SK-N-SH (cell line): ENCODE measurements around the gene NAT9. TPM values are rescaled to one million over a fixed set of nuclear protein-coding genes. Genes with fewer than 3 reads are reported as not detected.

Experiments
- CTCF ChIA-PET: fragments of 300-600, 350-600 bp; formaldehyde crosslinking; extraction: SDS; loops from one replicate; lab custom pipeline; 2021; lab: Yijun Ruan, JAX
- POLR2A ChIA-PET: fragments of 350-600 bp; sonication (Branson Sonifier 250); formaldehyde crosslinking; extraction: SDS; loops from one replicate; lab custom pipeline; 2020; ENCODE audit warnings: antibody characterized with exemption, inconsistent platforms; lab: Yijun Ruan, JAX
- DNase-seq: peaks from one replicate; pipeline ENCODE4 v3.0.0; 2012
- H2AFZ ChIP-seq: fragments of 200-600 bp; sonication (generic); 2 replicates; pipeline ENCODE4 v1.8.1; 2016; ENCODE audit warnings: antibody characterized with exemption, mild to moderate bottlenecking, low read depth
- H3F3A ChIP-seq: fragments of 200-600 bp; sonication (generic); replicated peaks from 2 replicates; pipeline ENCODE3; 2016; ENCODE audit warnings: antibody characterized with exemption, mild to moderate bottlenecking; ENCODE audit not compliant: insufficient read depth
- H3K27ac ChIP-seq, 2 experiments: fragments of 200-500 bp in 1 of 2; fragments of 200-600 bp in 1 of 2; sonication (Bioruptor generic) in 1 of 2; sonication (generic), shearing (Covaris generic) in 1 of 2; 2 replicates each; pipeline versions ENCODE4 v1.5.1 to v1.6.1; 2014 to 2016; ENCODE audit warnings: low read depth in 2 of 2, inconsistent platforms in 1 of 2, low read length in 1 of 2, mild to moderate bottlenecking in 1 of 2, mixed read lengths in 1 of 2
- H3K27me3 ChIP-seq: fragments of 200-600 bp; sonication (generic), shearing (Covaris generic); 2 replicates; pipeline ENCODE4 v1.6.1; 2016; ENCODE audit warnings: mixed run types; ENCODE audit not compliant: insufficient read depth
- H3K36me3 ChIP-seq, 2 experiments: fragments of 200-500 bp in 1 of 2; fragments of 200-600 bp in 1 of 2; sonication (Bioruptor generic) in 1 of 2; sonication (generic) in 1 of 2; replicated peaks in 1 of 2; 2 replicates each; pipeline versions ENCODE3 to v1.5.1; 2014 to 2016; ENCODE audit warnings: low read length in 1 of 2, mild to moderate bottlenecking in 1 of 2; ENCODE audit not compliant: insufficient read depth in 2 of 2, control insufficient read depth in 1 of 2
- H3K4me1 ChIP-seq, 2 experiments: fragments of 200-500 bp in 1 of 2; fragments of 200-600 bp in 1 of 2; sonication (Bioruptor generic) in 1 of 2; sonication (generic), shearing (Covaris generic) in 1 of 2; 2 replicates each; pipeline versions ENCODE4 v1.5.1 to v1.6.1; 2014 to 2016; ENCODE audit warnings: low read depth in 1 of 2, low read length in 1 of 2, mixed run types in 1 of 2; ENCODE audit not compliant: insufficient read depth in 2 of 2, control insufficient read depth in 1 of 2
- H3K4me2 ChIP-seq: fragments of 200-600 bp; sonication (generic), shearing (Covaris generic); 2 replicates; pipeline ENCODE4 v1.6.1; 2017; ENCODE audit warnings: mixed run types
- H3K4me3 ChIP-seq, 2 experiments: fragments of 200-500 bp in 1 of 2; fragments of 200-600 bp in 1 of 2; sonication (Bioruptor generic) in 1 of 2; sonication (generic), shearing (Covaris generic) in 1 of 2; 2 replicates each; pipeline versions ENCODE4 v1.5.1 to v1.8.1; 2014 to 2016; ENCODE audit warnings: low read depth in 2 of 2, inconsistent platforms in 1 of 2, low read length in 1 of 2, mild to moderate bottlenecking in 1 of 2, mixed read lengths in 1 of 2, moderate library complexity in 1 of 2
- H3K79me2 ChIP-seq: fragments of 200-600 bp; sonication (generic); 2 replicates; pipeline ENCODE4 v1.8.1; 2017; ENCODE audit warnings: mild to moderate bottlenecking; ENCODE audit not compliant: insufficient read depth
- H3K9ac ChIP-seq: fragments of 200-600 bp; sonication (generic); 2 replicates; pipeline ENCODE4 v1.6.1; 2017; ENCODE audit warnings: mixed run types
- H3K9me2 ChIP-seq: fragments of 200-600 bp; sonication (generic); 2 replicates; pipeline ENCODE4 v1.6.1; 2017; ENCODE audit warnings: mixed run types
- H3K9me3 ChIP-seq: fragments of 200-600 bp; sonication (generic); 2 replicates; pipeline ENCODE4 v1.6.1; 2017; ENCODE audit warnings: mixed run types, mild to moderate bottlenecking, moderate library complexity
- H4K20me1 ChIP-seq: fragments of 200-600 bp; sonication (generic); 2 replicates; pipeline ENCODE4 v1.6.1; 2017; ENCODE audit warnings: mild to moderate bottlenecking, mixed run types; ENCODE audit not compliant: insufficient read depth
- CHD2 ChIP-seq: fragments of 150-350 bp; IDR thresholded peaks from 2 replicates; pipeline ENCODE4 v1.6.1; 2018; ENCODE audit warnings: low read length; ENCODE audit not compliant: partially characterized antibody
- ELF1 ChIP-seq: IDR thresholded peaks from 2 replicates; pipeline ENCODE4 v1.4.0; 2012
- EP300 ChIP-seq, 2 experiments: IDR thresholded peaks; 2 replicates each; pipeline versions ENCODE4 v1.4.0 to v1.6.1; 2012; ENCODE audit warnings: borderline replicate concordance in 1 of 2, low read depth in 1 of 2, low read length in 1 of 2
- EZH2phosphoT487 ChIP-seq: fragments of 200-600 bp; sonication (generic); IDR thresholded peaks from 2 replicates; pipeline ENCODE4 v1.6.1; 2017; ENCODE audit warnings: low read depth, mixed run types, mild to moderate bottlenecking, antibody characterized with exemption, moderate library complexity, borderline replicate concordance
- FOXJ3 ChIP-seq: sonication (generic); formaldehyde crosslinking; IDR thresholded peaks from 2 replicates; pipeline ENCODE4 v1.5.1; 2020; ENCODE audit warnings: mild to moderate bottlenecking, missing genetic modification reagents
- GATA2 ChIP-seq: sonication (generic); formaldehyde crosslinking; IDR thresholded peaks from 2 replicates; pipeline ENCODE4 v1.5.0; 2020; ENCODE audit warnings: mild to moderate bottlenecking, missing genetic modification reagents
- JUND ChIP-seq: IDR thresholded peaks from 2 replicates; pipeline ENCODE4 v1.4.0; 2012
- MXI1 ChIP-seq: IDR thresholded peaks from 2 replicates; pipeline ENCODE4 v1.6.1; 2012; ENCODE audit warnings: mild to moderate bottlenecking, low read depth, low read length, improper control_type of control experiment
- NFIC ChIP-seq: IDR thresholded peaks from 2 replicates; pipeline ENCODE4 v1.4.0; 2012; ENCODE audit warnings: borderline replicate concordance
- NRF1 ChIP-seq: IDR thresholded peaks from 2 replicates; pipeline ENCODE4 v1.6.1; 2012; ENCODE audit warnings: low read depth, mild to moderate bottlenecking, low read length
- POLR2AphosphoS5 ChIP-seq: IDR thresholded peaks from 2 replicates; pipeline ENCODE4 v1.6.1; 2012; ENCODE audit warnings: low read depth, low read length
- RCOR1 ChIP-seq: fragments of 150-350 bp; IDR thresholded peaks from 2 replicates; pipeline ENCODE4 v1.6.1; 2017; ENCODE audit warnings: antibody characterized with exemption, low read length
- RXRA ChIP-seq: IDR thresholded peaks from 2 replicates; pipeline ENCODE4 v1.4.0; 2012; ENCODE audit warnings: low read depth, mild to moderate bottlenecking, borderline replicate concordance
- TAF1 ChIP-seq: IDR thresholded peaks from 2 replicates; pipeline ENCODE4 v1.6.1; 2012; ENCODE audit warnings: low read depth, mild to moderate bottlenecking, low read length, moderate library complexity, borderline replicate concordance
- TCF12 ChIP-seq: IDR thresholded peaks from 2 replicates; pipeline ENCODE4 v1.4.0; 2012
- USF2 ChIP-seq: fragments of 150-350 bp; IDR thresholded peaks from 2 replicates; pipeline ENCODE4 v1.6.1; 2017; ENCODE audit warnings: antibody characterized with exemption, low read length, low read depth, borderline replicate concordance
- WGBS: methylation state at CpG from one replicate; pipeline ENCODE4 v1.1.6; 2017; ENCODE audit warnings: low lambda C conversion rate; 5-methylcytosine and 5-hydroxymethylcytosine counted together
- polyA plus RNA-seq, 3 experiments: library from polyadenylated mRNA; depleted of rRNA; stranded (reverse); fragments of >200 nt; gene quantifications; 2 replicates each; pipeline ENCODE4 v1.2.3, GENCODE V29; 2012
- TF ChIP-seq, protein P1 (sequence below): fragments of 150-350 bp; IDR thresholded peaks from 2 replicates; pipeline ENCODE4 v1.6.1; 2016; ENCODE audit warnings: mild to moderate bottlenecking, low read depth, low read length
- TF ChIP-seq, protein P2 (sequence below): IDR thresholded peaks from 2 replicates; pipeline ENCODE4 v1.4.0; 2012; ENCODE audit warnings: low read depth
- TF ChIP-seq, protein P3 (sequence below): IDR thresholded peaks from 2 replicates; pipeline ENCODE4 v1.6.1; 2012; ENCODE audit warnings: mild to moderate bottlenecking, low read depth, low read length, moderate library complexity
- TF ChIP-seq, protein P4 (sequence below): IDR thresholded peaks from 2 replicates; pipeline ENCODE4 v1.4.0; 2012; ENCODE audit warnings: low read depth, borderline replicate concordance

Gene NAT9
- polyA plus RNA-seq, 1 of the 3 experiments (the other 2 are of a cell fraction), result 117 TPM

- Histone ChIP-seq H3K4me2 (no peak overlapping the region), H3K27me3 (no peaks in the 10 kb centered on the region), H3K9me2 (no peaks in the 10 kb centered on the region), H3K27ac (peak overlapping the region in 1 of 2 experiments; percentile 56; a peak in 2 of 4 replicates), H4K20me1 (no peaks in the 10 kb centered on the region), H3K9me3 (no peaks in the 10 kb centered on the region), H3K36me3 (peaks cover 0 to 35% of the 10 kb centered on the region in 2 experiments), H3F3A (no peaks in the 10 kb centered on the region), H3K4me3 (no peak overlapping the region), H3K79me2 (no peaks in the 10 kb centered on the region), H3K9ac (no peak overlapping the region), H3K4me1 (peaks cover 0 to 68% of the 10 kb centered on the region in 2 experiments; a peak in 2 of 4 replicates), H2AFZ (no peak overlapping the region)
- 81% methylated on average over 7 of the region's 7 CpGs for WGBS
- POLR2A ChIA-PET, result interaction anchor here (0.8 kb wide), 1 partner anchor 30 kb away, joined by 5 read pairs; no protein-coding TSS in a partner anchor
- CTCF ChIA-PET, result interaction anchor here (0.7 to 98.1 kb wide), 8 partner anchors 9 to 139 kb away, joined by 3 to 3869 read pairs (median 7); partner anchors contain the start of genes FDXR and GRIN2C
- no peak for TF ChIP-seq RXRA
- TF ChIP-seq, protein P1, sequence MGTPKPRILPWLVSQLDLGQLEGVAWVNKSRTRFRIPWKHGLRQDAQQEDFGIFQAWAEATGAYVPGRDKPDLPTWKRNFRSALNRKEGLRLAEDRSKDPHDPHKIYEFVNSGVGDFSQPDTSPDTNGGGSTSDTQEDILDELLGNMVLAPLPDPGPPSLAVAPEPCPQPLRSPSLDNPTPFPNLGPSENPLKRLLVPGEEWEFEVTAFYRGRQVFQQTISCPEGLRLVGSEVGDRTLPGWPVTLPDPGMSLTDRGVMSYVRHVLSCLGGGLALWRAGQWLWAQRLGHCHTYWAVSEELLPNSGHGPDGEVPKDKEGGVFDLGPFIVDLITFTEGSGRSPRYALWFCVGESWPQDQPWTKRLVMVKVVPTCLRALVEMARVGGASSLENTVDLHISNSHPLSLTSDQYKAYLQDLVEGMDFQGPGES, result no peak
- no peak for TF ChIP-seq NFIC
- no peak for TF ChIP-seq EZH2phosphoT487
- TF ChIP-seq ELF1, result no peak
- TF ChIP-seq CHD2, result no peak
- no peak for TF ChIP-seq JUND
- TF ChIP-seq GATA2 (CRISPR knock-in tag), result no peak
- no peak for TF ChIP-seq POLR2AphosphoS5
- no peak for TF ChIP-seq MXI1
- TF ChIP-seq TAF1, result no peak
- TF ChIP-seq EP300 (IDR thresholded peaks at IDR 0.05; ENCODE audit: borderline replicate concordance in 1 of 2, low read depth in 1 of 2, low read length in 1 of 2), result no peak
- TF ChIP-seq RCOR1, result no peak
- DNase-seq, result no peak
These were observed 28.5 kb upstream of the NAT9 start for GRCh38 chr17:74804683-74805082.

DNA sequence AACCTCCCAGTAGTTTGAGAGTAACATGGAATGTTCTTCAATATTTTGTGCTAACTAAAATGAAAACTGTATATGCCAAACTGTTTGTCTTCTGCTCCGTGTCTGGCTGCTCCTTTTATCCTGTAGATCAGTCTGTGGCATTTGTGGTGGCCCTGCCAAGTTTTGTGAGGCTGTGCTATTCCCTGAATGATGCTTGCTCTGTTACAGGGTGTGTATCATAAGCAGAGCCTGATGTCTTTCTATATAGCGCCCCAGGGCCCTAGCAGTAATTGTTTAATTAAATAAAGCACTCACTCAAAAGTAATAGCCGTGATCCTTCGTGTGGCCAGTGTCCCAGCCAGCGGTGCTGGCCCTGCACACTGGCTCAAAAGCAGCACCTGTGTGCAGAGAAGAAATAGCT lies 27.8 kb upstream of the NAT9 start:
- Histone ChIP-seq H3K9ac (no peak overlapping the region), H3K79me2 (no peaks in the 10 kb centered on the region), H3K4me1 (peaks cover 5 to 68% of the 10 kb centered on the region in 2 experiments; a peak in 3 of 4 replicates), H3K9me2 (no peaks in the 10 kb centered on the region), H3K4me3 (no peak overlapping the region), H3K36me3 (peaks cover 0 to 42% of the 10 kb centered on the region in 2 experiments), H3K27me3 (no peaks in the 10 kb centered on the region), H3K27ac (peak overlapping the region in 1 of 2 experiments; percentile 86; a peak in 2 of 4 replicates), H4K20me1 (no peaks in the 10 kb centered on the region), H3F3A (peaks cover 5% of the 10 kb centered on the region), H3K9me3 (no peaks in the 10 kb centered on the region), H2AFZ (no peak overlapping the region), H3K4me2 (no peak overlapping the region)
- DNase-seq, result peak; percentile 90
- CTCF ChIA-PET, result interaction anchor here (0.7 to 98.1 kb wide), 7 partner anchors 10 to 59 kb away, joined by 3 to 3869 read pairs (median 7); partner anchors contain the start of genes FDXR and GRIN2C
- 54% methylated on average over 5 of the region's 5 CpGs for WGBS
- POLR2A ChIA-PET, result interaction anchor here (0.8 kb wide), 1 partner anchor 30 kb away, joined by 5 read pairs; no protein-coding TSS in a partner anchor
- TF ChIP-seq TCF12 (no peak), CHD2 (peak; percentile 88), GATA2 (CRISPR knock-in tag) (peak; percentile 91), USF2 (no peak), FOXJ3 (CRISPR knock-in tag) (peak; percentile 93), RCOR1 (peak; percentile 97), NRF1 (no peak)
- TF ChIP-seq, protein P2, sequence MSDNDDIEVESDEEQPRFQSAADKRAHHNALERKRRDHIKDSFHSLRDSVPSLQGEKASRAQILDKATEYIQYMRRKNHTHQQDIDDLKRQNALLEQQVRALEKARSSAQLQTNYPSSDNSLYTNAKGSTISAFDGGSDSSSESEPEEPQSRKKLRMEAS, result no peak
- TF ChIP-seq, protein P3, sequence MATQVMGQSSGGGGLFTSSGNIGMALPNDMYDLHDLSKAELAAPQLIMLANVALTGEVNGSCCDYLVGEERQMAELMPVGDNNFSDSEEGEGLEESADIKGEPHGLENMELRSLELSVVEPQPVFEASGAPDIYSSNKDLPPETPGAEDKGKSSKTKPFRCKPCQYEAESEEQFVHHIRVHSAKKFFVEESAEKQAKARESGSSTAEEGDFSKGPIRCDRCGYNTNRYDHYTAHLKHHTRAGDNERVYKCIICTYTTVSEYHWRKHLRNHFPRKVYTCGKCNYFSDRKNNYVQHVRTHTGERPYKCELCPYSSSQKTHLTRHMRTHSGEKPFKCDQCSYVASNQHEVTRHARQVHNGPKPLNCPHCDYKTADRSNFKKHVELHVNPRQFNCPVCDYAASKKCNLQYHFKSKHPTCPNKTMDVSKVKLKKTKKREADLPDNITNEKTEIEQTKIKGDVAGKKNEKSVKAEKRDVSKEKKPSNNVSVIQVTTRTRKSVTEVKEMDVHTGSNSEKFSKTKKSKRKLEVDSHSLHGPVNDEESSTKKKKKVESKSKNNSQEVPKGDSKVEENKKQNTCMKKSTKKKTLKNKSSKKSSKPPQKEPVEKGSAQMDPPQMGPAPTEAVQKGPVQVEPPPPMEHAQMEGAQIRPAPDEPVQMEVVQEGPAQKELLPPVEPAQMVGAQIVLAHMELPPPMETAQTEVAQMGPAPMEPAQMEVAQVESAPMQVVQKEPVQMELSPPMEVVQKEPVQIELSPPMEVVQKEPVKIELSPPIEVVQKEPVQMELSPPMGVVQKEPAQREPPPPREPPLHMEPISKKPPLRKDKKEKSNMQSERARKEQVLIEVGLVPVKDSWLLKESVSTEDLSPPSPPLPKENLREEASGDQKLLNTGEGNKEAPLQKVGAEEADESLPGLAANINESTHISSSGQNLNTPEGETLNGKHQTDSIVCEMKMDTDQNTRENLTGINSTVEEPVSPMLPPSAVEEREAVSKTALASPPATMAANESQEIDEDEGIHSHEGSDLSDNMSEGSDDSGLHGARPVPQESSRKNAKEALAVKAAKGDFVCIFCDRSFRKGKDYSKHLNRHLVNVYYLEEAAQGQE, result no peak
- TF ChIP-seq, protein P4, sequence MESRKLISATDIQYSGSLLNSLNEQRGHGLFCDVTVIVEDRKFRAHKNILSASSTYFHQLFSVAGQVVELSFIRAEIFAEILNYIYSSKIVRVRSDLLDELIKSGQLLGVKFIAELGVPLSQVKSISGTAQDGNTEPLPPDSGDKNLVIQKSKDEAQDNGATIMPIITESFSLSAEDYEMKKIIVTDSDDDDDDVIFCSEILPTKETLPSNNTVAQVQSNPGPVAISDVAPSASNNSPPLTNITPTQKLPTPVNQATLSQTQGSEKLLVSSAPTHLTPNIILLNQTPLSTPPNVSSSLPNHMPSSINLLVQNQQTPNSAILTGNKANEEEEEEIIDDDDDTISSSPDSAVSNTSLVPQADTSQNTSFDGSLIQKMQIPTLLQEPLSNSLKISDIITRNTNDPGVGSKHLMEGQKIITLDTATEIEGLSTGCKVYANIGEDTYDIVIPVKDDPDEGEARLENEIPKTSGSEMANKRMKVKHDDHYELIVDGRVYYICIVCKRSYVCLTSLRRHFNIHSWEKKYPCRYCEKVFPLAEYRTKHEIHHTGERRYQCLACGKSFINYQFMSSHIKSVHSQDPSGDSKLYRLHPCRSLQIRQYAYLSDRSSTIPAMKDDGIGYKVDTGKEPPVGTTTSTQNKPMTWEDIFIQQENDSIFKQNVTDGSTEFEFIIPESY, result no peak
